ENCODE data around the gene ARHGAP25. TPM values are rescaled to one million over a fixed set of nuclear protein-coding genes. Genes with fewer than 3 reads are reported as not detected.

Gene ARHGAP25
- total RNA-seq, 1 experiment from 2014 or later = 0.27 TPM

- TF ChIP-seq ZBTB33 (IDR thresholded peaks at IDR 0.05; ENCODE audit: extremely low read depth, insufficient replicate concordance, low read length) (no peak), MAX (IDR thresholded peaks at IDR 0.05) (no peak), POLR2A (IDR thresholded peaks at IDR 0.05; ENCODE audit: borderline replicate concordance, extremely low read depth, insufficient read depth, insufficient read length) (no peak), JUND (IDR thresholded peaks at IDR 0.05) (no peak), SRF (IDR thresholded peaks at IDR 0.05; ENCODE audit: low read depth) (no peak), CBX3 (IDR thresholded peaks at IDR 0.05; ENCODE audit: low read depth) (no peak), YY1 (IDR thresholded peaks at IDR 0.05; ENCODE audit: extremely low read depth, insufficient replicate concordance, low read depth, low read length) (no peak), POLR2AphosphoS5 (IDR thresholded peaks at IDR 0.05; ENCODE audit: low read depth, low read length) (no peak), ZFX (IDR thresholded peaks at IDR 0.05) (no peak)
Observed at GRCh38 chr2:68865108-68865507, 130.5 kb downstream of the ARHGAP25 start (continued).

GRCh38 chr2:68870215-68870614, 135.6 kb downstream of the ARHGAP25 start:
- Histone ChIP-seq H4K20me1 (ENCODE audit: insufficient read depth) (no peaks in the 10 kb centered on the region), H3K4me2 (ENCODE audit: low read length) (no peak overlapping the region), H3K4me3 (replicated peaks in 1 of 2; ENCODE audit: low read depth in 1 of 2, low read length in 2 of 2) (no peak overlapping the region), H3K9ac (ENCODE audit: low read length) (no peak overlapping the region), H3K27ac (ENCODE audit: low read depth, low read length) (no peak overlapping the region), H3K9me3 (ENCODE audit: control insufficient read depth in 1 of 2, insufficient read depth in 1 of 2, low read depth in 1 of 2, low read length in 2 of 2) (no peaks in the 10 kb centered on the region), H3K4me1 (ENCODE audit: control insufficient read depth in 1 of 2, insufficient read depth in 2 of 2, low read length in 2 of 2) (no peaks in the 10 kb centered on the region), H2AFZ (ENCODE audit: low read depth, low read length, poor library complexity, severe bottlenecking) (no peak overlapping the region), H3K9me2 (ENCODE audit: insufficient read depth) (no peaks in the 10 kb centered on the region), H3K79me2 (ENCODE audit: insufficient read depth, low read length) (no peaks in the 10 kb centered on the region), H3K27me3 (ENCODE audit: insufficient read depth, low read length) (no peaks in the 10 kb centered on the region; the same call in 1 of the 2 replicates), H3K36me3 (ENCODE audit: control insufficient read depth in 1 of 2, insufficient read depth in 2 of 2, low read length in 2 of 2) (no peaks in the 10 kb centered on the region)
- TF ChIP-seq MAX (IDR thresholded peaks at IDR 0.05) = no peak
- DNase-seq (ENCODE audit: low read depth, low spot score) = no peak
- ChIA-PET RAD21 (ENCODE audit: low non-redundant PET in 1 of 2, low total read pairs in 2 of 2, uncharacterized antibody in 2 of 2, unreplicated experiment in 2 of 2) (no interaction called here), CTCF (interaction anchor here (0.9 kb wide), 1 partner anchor 31 kb away, joined by 3 read pairs; no protein-coding TSS in a partner anchor), POLR2A (no interaction called here)
- ATAC-seq = no peak
- BruUV-seq (replicated peaks) = no TSS peak
- intact Hi-C loops (cut with micrococcal nuclease) = no loop called here
